ENCODE results near the gene TMEM167B. TPM values are rescaled to one million over a fixed set of nuclear protein-coding genes. Genes with fewer than 3 reads are reported as not detected.

The TMEM167B gene
- total RNA-seq, 1 donor from 2014 or later, result 26.7 TPM

DNA sequence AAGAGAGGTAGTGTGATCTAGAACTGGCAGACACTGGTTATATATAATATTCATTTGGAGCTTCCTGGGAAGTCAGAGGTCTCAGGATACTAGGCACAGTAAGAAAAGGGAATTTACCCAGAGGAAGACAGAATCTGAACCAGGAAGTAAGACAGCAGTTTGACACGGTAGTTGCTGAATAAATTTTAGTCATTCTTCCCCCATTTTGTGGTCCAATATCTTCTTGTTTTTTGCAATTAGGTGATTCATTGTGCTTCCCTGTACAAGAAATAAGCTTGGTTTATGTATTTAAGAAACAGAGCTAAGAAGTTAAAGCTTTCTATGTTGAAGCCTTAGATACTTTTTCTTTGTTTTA, 1.3 kb downstream of the TMEM167B start:
- Mint-ChIP-seq H3K9me3 (no peaks in the 10 kb centered on the region), H3K36me3 (ENCODE audit: low read depth) (peaks cover 25% of the 10 kb centered on the region), H3K27ac (peak overlapping the region; percentile 97), H3K4me3 (peak overlapping the region; percentile 92), H3K27me3 (no peaks in the 10 kb centered on the region), H3K4me1 (peaks cover 26% of the 10 kb centered on the region)
- intact Hi-C loops (cut with micrococcal nuclease), result loop anchor here (1.0 to 5.0 kb wide), 5 partner anchors 23 to 345 kb away; partner anchors contain the start of genes GPSM2, SARS1, STXBP3 and WDR47
- no peak for DNase-seq

DNA sequence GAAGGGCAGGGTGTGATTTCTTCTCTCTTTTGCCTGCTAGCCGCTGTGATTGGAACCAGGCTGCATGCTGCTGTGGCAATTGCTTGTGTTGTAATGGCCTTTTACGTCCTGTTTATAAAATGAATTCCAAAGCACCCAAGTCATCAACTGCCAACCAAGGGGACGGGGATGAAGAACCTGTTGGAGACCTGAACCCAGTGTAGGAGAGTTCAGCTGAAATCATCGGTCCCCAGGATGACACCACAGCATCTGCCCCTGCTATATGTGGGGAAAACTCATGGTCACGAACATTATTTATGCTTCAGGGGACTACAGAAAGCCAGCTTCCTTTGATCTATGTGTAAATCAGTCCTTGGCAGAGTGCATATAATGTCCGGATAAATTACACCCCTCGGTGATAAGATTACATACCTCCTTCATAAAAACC, 3.8 kb downstream of the TMEM167B start:
- no peaks in the 10 kb centered on the region for H3K27me3 Mint-ChIP-seq
- H3K4me1 Mint-ChIP-seq, result peaks cover 28% of the 10 kb centered on the region
- H3K4me3 Mint-ChIP-seq, result no peak overlapping the region
- H3K36me3 Mint-ChIP-seq (ENCODE audit: low read depth), result peaks cover 25% of the 10 kb centered on the region
- H3K9me3 Mint-ChIP-seq, result no peaks in the 10 kb centered on the region
- no peak for DNase-seq
- no peak overlapping the region for H3K27ac Mint-ChIP-seq
- intact Hi-C loops (cut with micrococcal nuclease), result loop anchor here (5.0 kb wide), 3 partner anchors 118 to 347 kb away; partner anchors contain the start of genes GPSM2, SARS1 and STXBP3

DNA sequence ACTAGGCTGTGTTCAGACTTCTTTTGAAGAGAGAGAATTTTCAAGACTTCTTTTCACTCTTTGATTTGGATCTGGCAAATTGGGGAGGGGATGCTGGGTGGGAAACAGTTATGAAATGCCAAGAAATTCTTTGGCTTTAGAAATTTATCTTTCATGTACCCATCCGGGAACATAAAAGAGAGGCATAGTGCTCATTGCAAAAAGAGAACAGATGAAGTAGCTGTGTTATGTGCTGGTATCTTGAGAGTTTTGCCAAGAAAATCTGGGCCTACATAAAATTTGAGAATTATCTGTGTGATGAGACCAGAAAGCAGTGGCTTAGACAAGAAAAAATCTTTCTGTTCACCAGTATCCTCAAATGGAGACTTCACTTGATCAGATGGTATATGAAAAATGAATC, 4.3 kb downstream of the TMEM167B start:
- intact Hi-C loops (cut with micrococcal nuclease), result loop anchor here (5.0 kb wide), 4 partner anchors 97 to 348 kb away; partner anchors contain the start of genes GPSM2, SARS1 and STXBP3
- Mint-ChIP-seq H3K27ac (no peak overlapping the region), H3K36me3 (ENCODE audit: low read depth) (peaks cover 27% of the 10 kb centered on the region), H3K9me3 (no peaks in the 10 kb centered on the region), H3K27me3 (peaks cover under 1% of the 10 kb centered on the region), H3K4me3 (no peak overlapping the region), H3K4me1 (peaks cover 25% of the 10 kb centered on the region)
- DNase-seq, result no peak

- H3K36me3 Mint-ChIP-seq (ENCODE audit: low read depth), result peaks cover 29% of the 10 kb centered on the region
- no peak overlapping the region for H3K27ac Mint-ChIP-seq
- intact Hi-C loops (cut with micrococcal nuclease), result loop anchor here (5.0 kb wide), 1 partner anchor 97 kb away; no protein-coding TSS in a partner anchor
- peaks cover 2% of the 10 kb centered on the region for H3K27me3 Mint-ChIP-seq
- DNase-seq, result no peak
- no peak overlapping the region for H3K4me3 Mint-ChIP-seq
- no peaks in the 10 kb centered on the region for H3K9me3 Mint-ChIP-seq
- H3K4me1 Mint-ChIP-seq, result peaks cover 22% of the 10 kb centered on the region
Observed at GRCh38 chr1:109095631-109096030, 5.1 kb downstream of the TMEM167B start.

GRCh38 chr1:109096120-109096519, 5.6 kb downstream of the TMEM167B start:
- peaks cover 31% of the 10 kb centered on the region for H3K36me3 Mint-ChIP-seq (ENCODE audit: low read depth)

DNA sequence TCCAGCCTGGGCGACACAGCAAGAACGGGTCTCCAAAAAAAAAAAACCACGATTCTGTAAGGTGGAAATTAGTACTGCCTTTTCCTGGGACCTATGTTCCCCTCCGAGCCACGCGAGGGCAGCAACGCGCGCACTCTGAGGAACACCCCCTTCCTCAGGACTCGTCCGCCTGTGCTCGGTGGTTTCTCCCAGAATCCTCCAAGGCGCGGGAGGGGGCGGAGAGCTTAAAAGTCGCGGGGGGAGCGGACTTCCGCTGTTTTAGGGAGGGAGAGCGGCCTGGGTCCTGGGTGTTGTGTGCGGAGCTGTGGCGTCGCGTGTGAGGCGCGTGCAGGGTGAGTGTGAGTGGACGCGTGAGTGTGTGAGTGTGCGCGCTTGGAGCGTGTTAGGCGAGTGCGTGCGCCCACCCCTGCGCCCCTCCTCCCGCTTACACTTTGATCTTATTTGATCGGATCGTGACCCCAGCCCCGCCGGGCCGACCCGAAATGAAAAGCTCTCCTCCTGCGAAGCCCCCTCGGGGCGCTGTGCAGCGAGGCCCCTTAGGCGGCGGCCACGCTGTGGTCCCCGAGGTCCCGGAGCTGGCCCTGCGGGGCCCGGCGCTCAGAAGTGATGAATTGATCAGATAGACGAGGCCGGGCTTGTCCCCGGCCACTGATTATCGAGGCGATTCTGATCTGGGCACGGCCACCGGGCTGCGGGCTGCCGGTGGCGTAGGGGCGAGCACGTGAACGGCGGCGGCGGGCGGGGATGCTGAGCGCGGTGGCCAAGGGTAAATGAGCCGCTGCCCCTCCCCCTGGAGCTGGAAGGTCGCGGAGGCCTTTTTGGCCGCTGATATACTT, 9.6 kb downstream of the TMEM167B start:
- no peaks in the 10 kb centered on the region for H3K9me3 Mint-ChIP-seq
- H3K27ac Mint-ChIP-seq, result peak overlapping the region; percentile 96
- H3K4me1 Mint-ChIP-seq, result peaks cover 11% of the 10 kb centered on the region
- H3K27me3 Mint-ChIP-seq, result peaks cover 2% of the 10 kb centered on the region
- intact Hi-C loops (cut with micrococcal nuclease), result loop anchor here (1.0 to 5.0 kb wide), 6 partner anchors 10 to 327 kb away; partner anchors contain the start of genes CLCC1, PSMA5, TMEM167B and WDR47
- DNase-seq, result peak; percentile 99
- H3K36me3 Mint-ChIP-seq (ENCODE audit: low read depth), result peaks cover 30% of the 10 kb centered on the region
- H3K4me3 Mint-ChIP-seq, result peak overlapping the region; percentile 96

More at GRCh38 chr1:109096120-109096519, 5.6 kb downstream of the TMEM167B start:
- peaks cover 2% of the 10 kb centered on the region for H3K27me3 Mint-ChIP-seq
- H3K27ac Mint-ChIP-seq, result no peak overlapping the region
- no peak overlapping the region for H3K4me3 Mint-ChIP-seq
- H3K9me3 Mint-ChIP-seq, result no peaks in the 10 kb centered on the region
- H3K4me1 Mint-ChIP-seq, result peaks cover 22% of the 10 kb centered on the region
- intact Hi-C loops (cut with micrococcal nuclease), result loop anchor here (5.0 kb wide), 1 partner anchor 96 kb away; no protein-coding TSS in a partner anchor
- DNase-seq, result no peak

DNA sequence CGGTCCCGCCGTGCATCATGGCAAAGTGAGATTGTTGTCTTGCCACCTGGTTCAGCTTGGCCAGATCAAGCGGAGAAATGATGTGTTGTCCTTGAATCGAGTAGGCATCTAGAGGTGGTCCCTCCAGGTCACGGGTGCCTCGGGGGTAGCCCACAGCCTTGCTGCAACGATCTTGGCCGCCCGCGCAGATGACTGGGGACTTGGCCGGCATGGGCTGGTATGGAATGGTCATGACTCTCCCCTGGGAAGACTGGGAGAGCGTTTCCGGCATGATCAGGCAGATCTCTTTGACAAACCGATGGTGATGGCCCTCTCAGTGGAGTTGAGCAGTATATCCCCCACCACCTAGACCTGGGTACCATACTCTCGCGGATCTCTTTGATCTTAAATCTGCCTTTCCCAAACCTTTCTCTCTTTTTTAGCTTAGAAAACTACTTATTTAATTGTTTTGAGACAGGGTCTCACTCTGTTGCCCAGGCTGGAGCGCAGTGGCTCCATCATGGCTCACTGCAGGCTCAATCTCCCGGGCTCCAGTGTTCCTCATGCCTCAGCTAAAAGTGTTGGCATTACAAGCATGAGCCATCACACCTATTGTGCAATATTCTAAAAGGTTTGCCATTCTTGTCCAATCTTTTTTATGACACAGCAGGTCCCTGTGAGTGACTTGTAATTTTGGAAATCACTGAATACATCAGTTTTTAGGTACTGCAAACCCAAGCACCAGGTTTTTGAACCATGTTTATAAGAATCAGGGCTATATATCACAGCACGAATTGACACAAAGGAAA, 14.0 kb downstream of the TMEM167B start:
- intact Hi-C loops (cut with micrococcal nuclease), result loop anchor here (5.0 kb wide), 2 partner anchors 142 to 323 kb away; partner anchors contain the start of genes CLCC1 and PSMA5
- no peaks in the 10 kb centered on the region for H3K9me3 Mint-ChIP-seq
- no peak overlapping the region for H3K4me3 Mint-ChIP-seq
- H3K36me3 Mint-ChIP-seq (ENCODE audit: low read depth), result peaks cover 25% of the 10 kb centered on the region
- peaks cover 10% of the 10 kb centered on the region for H3K27me3 Mint-ChIP-seq
- DNase-seq, result no peak
- peaks cover 8% of the 10 kb centered on the region for H3K4me1 Mint-ChIP-seq
- H3K27ac Mint-ChIP-seq, result no peak overlapping the region

DNA sequence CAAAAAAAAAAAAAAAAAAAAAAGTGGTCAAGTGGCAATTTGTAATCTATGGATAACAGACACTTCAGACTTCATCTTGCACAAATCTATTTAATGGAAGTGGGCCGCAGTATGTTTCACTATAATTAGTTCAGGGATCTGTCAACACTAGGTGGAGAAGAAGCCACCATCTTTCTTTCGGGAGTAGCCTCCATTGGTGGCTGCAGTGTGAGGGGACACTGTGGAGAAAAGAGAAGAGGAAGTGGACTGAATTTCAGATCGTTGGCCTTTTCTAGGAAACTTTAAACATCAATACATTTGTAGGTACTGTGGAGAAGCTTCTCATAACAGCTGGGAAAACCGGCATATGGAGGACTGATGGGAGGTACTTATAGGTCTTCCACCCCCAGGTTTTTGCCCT, 15.3 kb downstream of the TMEM167B start:
- Mint-ChIP-seq H3K4me3 (no peak overlapping the region), H3K9me3 (no peaks in the 10 kb centered on the region), H3K4me1 (peaks cover 7% of the 10 kb centered on the region), H3K36me3 (ENCODE audit: low read depth) (peaks cover 21% of the 10 kb centered on the region), H3K27me3 (peaks cover 17% of the 10 kb centered on the region), H3K27ac (no peak overlapping the region)
- no peak for DNase-seq
- intact Hi-C loops (cut with micrococcal nuclease), result no loop called here

- H3K4me3 Mint-ChIP-seq, result no peak overlapping the region
- peaks cover 11% of the 10 kb centered on the region for H3K36me3 Mint-ChIP-seq (ENCODE audit: low read depth)
- H3K4me1 Mint-ChIP-seq, result peaks cover 11% of the 10 kb centered on the region
- no peaks in the 10 kb centered on the region for H3K9me3 Mint-ChIP-seq
- no peak overlapping the region for H3K27ac Mint-ChIP-seq
- intact Hi-C loops (cut with micrococcal nuclease), result no loop called here
- H3K27me3 Mint-ChIP-seq, result peaks cover 22% of the 10 kb centered on the region
- no peak for DNase-seq
Observed at GRCh38 chr1:109107785-109108184, 17.2 kb downstream of the TMEM167B start.

DNA sequence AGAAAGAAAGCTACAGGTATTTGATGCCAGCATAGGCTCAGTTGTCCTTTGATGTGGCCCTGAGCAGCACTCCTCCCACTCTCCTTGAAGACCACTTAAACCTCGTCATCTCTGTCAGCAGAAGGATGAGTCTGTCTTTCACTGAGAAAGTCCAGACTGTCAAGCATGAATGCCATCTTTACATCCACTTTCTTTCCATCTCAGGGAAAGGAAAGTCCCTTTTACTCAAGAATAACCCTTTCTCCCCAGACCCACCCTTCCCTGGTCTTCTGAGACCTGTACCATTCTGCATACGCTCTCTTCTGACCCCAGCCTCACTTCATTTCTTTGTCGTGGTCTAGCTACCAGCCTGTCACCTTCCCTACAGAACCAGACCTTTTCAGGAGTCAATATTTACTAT, 19.3 kb downstream of the TMEM167B start:
- Mint-ChIP-seq H3K9me3 (no peaks in the 10 kb centered on the region), H3K36me3 (ENCODE audit: low read depth) (peaks cover 2% of the 10 kb centered on the region), H3K4me1 (peaks cover 29% of the 10 kb centered on the region), H3K27ac (no peak overlapping the region), H3K27me3 (peaks cover 24% of the 10 kb centered on the region), H3K4me3 (no peak overlapping the region)
- no peak for DNase-seq
- intact Hi-C loops (cut with micrococcal nuclease), result loop anchor here (5.0 to 10.0 kb wide), 3 partner anchors 363 to 415 kb away; partner anchors contain the start of genes ATXN7L2, PRPF38B and STXBP3

- Mint-ChIP-seq H3K36me3 (ENCODE audit: low read depth) (peaks cover 4% of the 10 kb centered on the region), H3K9me3 (peaks cover 4% of the 10 kb centered on the region), H3K4me3 (no peak overlapping the region), H3K27me3 (peaks cover 24% of the 10 kb centered on the region), H3K4me1 (peaks cover 40% of the 10 kb centered on the region), H3K27ac (no peak overlapping the region)
- intact Hi-C loops (cut with micrococcal nuclease), result loop anchor here (1.0 to 10.0 kb wide), 9 partner anchors 11 to 417 kb away; partner anchors contain the start of genes ATXN7L2, PRPF38B, STXBP3 and TMEM167B
- no peak for DNase-seq
Observed at GRCh38 chr1:109111386-109112055, 21.0 kb downstream of the TMEM167B start.

- peaks cover 4% of the 10 kb centered on the region for H3K36me3 Mint-ChIP-seq (ENCODE audit: low read depth)
- H3K4me1 Mint-ChIP-seq, result peaks cover 39% of the 10 kb centered on the region
- peak overlapping the region; percentile 84 for H3K4me3 Mint-ChIP-seq
- intact Hi-C loops (cut with micrococcal nuclease), result loop anchor here (1.0 to 10.0 kb wide), 9 partner anchors 12 to 417 kb away; partner anchors contain the start of genes ATXN7L2, PRPF38B, STXBP3 and TMEM167B
- H3K27me3 Mint-ChIP-seq, result peaks cover 22% of the 10 kb centered on the region
- peak overlapping the region; percentile 89 for H3K27ac Mint-ChIP-seq
- peak; percentile 67 for DNase-seq
- H3K9me3 Mint-ChIP-seq, result peaks cover 4% of the 10 kb centered on the region
Observed at GRCh38 chr1:109112056-109112651, 21.6 kb downstream of the TMEM167B start.
